IPS DF 19.7 (cell line): ENCODE results near the gene PPID.
"Not testable (repeated sequence)": the region's sequence is repeated elsewhere in the genome, so short reads cannot be mapped to it uniquely, and the experiment has no call there.

Source experiments
- DNase-seq: peaks from one replicate; pipeline ENCODE4 v3.0.0-alpha.2; 2013; ENCODE audit warnings: low read depth, low spot score

PPID gene

GRCh38 chr4:158722917-158723793 is at the start of gene PPID:
PPID (minus strand) TSS chr4:158723396; CDS start chr4:158723288, 108 bp downstream.
- DNase-seq, result peak; percentile 38

DNA sequence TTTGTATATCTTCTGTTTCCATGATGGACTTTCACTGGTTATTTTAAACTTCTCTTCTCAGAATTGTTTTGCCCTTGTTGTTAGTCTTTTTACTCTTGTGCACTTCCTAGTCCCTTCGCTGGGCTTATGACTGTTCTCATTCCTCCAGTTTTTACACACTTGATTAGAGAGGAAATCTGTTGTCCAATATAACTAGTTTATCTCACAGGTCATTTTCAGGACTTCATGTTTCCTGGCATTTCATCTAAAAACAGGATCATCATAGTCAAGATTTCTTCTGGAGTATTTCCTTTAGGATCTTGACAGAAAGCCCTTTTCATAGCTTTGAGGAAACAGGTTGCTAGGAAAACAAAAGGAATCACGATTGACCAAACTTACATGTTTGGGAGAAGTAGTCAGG is 48.6 kb upstream of the PPID start:
- DNase-seq, result no peak

DNA sequence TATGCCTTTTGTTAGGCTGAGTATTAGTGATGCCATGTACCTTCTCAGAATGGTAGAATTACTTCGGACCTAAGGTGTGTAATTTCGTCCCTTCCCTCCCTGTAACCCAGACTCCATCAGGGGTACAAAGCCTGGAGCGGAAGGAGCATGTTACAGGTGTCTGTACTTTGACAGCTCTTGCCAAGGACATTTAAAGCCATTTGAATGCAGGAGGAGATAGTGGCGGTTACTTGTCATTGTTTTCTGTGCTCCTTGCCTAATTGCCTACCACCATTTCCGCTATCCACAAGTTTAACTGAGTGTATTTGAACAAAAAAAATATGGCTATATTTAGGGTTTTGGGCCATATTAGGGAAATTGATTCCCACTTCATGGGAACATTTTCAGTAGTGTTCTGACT is 47.5 kb upstream of the PPID start:
- no peak for DNase-seq

- DNase-seq, result no peak
Observed at GRCh38 chr4:158769175-158769921, 46.2 kb upstream of the PPID start.

- DNase-seq, result peak; percentile 20
Observed at GRCh38 chr4:158768555-158769174, 45.5 kb upstream of the PPID start, which contains the start of gene FNIP2. FNIP2 (plus strand) TSS chr4:158769026; CDS start chr4:158769213, 187 bp downstream.

DNA sequence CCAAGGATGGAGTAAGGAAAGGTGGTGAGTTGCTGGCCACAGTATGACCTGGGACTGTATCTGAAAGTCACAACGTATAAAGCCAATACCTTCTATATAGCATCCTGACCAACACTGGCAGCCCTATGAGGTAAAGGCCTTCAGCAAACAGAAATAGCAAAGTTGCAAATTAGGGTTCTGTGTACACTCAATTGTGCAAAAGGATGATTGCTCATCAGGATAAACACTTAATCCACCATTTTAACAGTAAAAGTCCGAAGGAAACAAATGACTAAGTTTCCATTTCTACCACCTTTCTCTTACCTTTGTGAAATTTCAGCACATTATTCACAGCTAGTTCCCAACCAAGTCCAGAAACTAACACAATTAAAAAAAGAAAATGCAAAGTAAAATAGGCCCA is 44.3 kb upstream of the PPID start:
- no peak for DNase-seq

DNA sequence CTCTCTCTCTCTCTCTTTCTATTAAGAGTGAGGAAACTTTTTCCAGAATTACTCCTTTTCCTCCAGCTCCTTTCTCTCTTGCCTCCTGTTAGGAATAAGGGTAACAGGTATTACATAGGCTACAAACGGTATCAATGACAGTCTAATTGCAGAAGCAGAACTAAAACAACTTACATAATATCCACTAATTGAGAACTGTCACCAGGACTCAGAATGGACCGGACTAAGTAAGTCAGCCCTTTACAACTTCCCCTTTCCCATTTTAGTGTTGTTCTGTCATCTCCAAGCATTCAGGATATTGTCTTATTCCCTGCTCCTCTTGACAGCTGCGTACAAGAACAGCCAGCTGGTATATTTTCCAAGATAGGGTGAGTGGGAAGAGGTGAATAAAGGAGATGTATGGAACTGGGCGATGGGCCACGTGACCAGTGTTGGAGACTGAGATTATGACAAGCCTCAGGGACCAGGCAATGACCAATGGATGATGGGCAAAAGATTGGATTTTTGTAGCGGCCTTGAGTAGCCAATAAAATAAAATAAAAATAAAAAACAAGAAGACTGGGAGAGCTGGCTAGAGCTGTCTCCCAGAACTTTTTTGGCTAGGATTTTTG is 43.3 kb upstream of the PPID start:
- no peak for DNase-seq

DNA sequence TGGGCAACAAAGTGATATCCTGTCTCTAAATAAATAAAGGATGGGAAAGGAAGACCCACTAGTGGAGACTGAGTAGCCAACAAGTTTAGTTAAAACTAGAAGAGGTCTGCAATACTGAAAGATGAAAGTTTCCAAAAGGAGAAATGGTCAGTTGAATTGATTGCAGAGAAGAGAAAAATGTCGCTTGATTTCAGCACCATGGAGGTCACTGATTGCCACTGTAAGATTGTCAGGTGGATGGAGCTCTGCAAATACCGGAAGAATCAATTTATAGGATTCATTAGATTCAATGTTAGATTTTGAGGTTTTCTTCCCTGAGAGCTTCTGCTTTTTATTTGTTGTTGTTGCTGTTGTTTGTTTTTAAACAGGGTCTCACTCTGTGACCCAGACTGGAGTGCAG is 40.3 kb upstream of the PPID start:
- no peak for DNase-seq

DNA sequence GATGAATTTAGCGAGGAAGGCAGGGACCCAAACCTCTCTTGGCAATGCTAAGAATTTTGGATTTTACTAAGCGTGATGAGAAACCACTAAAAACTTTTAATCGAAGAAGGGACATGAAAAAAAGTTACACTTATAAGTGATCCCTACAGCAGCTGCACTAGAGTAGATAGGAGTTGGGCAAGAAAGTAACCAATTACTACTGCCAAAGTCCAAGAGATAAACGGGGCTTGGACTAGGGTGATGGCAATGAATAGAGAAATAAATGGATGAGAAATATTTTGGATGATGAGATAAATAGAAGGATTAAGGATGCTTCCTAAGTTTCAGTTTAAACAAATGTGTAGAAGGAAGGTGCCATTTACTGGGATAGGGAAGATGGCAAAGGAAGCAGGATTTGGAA is 39.4 kb upstream of the PPID start:
- no peak for DNase-seq

DNA sequence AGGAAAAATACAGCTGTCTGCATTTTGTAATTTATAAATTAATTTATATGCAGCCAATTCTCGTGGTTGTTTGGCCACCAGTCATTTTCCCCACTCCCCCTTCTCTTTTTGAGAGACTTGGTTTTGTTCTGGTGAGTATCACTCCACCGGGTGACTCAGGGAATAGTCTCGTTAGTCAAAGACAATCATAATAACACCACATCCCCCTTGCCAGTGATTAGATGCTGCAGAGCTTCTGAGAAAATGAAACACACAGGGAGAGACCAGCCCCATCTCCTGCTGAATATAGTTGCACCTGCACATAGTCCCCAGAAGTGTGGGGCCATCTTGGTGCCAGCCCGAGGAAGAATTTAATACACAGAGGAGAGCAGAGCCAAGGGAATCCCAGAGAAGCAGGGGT is 37.7 kb upstream of the PPID start:
- DNase-seq, result no peak

DNA sequence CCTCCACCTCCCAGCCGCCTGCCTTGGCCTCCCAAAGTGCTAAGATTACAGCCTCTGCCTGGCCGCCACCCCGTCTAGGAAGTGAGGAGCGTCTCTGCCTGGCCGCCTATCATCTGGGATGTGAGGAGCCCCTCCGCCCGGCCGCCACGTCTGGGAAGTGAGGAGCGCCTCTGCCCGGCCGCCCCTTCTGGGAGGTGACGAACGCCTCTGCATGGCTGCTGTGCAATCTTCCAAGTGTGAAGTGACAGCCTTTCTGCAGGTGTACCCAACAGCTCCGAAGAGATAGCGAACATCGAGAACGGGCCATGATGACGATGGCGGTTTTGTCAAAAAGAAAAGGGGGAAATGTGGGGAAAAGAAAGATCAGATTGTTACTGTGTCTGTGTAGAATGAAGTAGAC is 36.3 kb upstream of the PPID start:
- not testable (repeated sequence) for DNase-seq

GRCh38 chr4:158758703-158759102 is 35.5 kb upstream of the PPID start:
- DNase-seq, result no peak

DNA sequence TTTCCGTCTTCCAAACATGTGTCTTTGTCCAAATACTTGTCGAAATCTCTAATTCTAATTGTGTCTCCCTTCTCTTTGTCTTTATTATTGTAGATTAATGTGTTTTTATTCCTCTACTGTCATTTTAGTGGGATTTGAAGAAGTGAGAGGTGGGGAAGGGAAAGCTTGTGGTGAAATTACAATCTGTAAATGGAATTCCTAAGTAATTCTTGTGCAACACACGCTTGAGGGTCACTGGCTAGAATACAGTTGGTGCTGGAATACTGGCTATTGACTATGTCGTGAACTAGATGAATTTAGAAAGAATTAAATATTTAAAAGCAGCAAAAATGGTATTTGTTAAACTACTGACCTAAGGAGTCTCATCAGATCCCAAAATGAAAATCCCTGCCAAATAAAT is 34.9 kb upstream of the PPID start:
- DNase-seq, result no peak

- DNase-seq, result no peak
Observed at GRCh38 chr4:158756588-158756987, 33.4 kb upstream of the PPID start.

GRCh38 chr4:158755819-158756218 is 32.6 kb upstream of the PPID start:
- DNase-seq, result not testable (repeated sequence)

DNA sequence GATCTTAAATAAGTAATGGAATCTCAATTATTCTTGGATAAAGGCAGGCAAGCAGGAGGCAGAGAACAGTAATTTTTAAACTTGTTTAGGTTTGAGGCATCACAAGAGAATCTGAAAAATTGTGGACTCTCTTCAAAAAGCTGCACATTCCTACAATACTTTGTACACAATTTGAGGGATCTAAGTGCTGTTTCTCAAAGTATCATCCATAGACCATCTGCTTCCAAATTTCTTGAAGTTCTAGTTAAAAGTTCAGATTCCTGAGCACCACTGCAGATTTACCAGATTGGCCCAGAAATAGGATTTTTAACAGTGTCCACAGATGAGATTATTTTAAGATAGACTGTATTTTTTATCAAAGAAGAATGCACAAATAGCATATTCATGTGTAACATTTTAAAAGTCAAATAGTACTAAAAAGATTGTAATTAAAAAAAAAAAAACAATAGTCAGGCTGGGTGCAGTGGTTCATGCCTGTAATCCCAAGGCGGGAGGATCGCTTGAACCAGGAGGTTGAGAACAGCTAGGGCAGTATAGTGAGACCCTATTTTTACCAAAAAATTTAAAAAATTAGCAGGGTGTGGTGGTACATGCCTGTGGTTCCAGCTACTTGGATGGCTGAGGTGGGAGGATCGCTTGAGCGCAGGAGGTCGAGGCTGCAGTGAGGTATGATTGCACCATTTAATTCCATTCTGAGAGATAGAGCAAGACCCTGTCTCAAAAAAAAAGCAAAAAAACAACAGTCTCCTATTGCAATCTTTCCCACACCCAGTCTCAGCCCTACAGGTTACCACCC is 31.4 kb upstream of the PPID start:
- DNase-seq, result no peak

DNA sequence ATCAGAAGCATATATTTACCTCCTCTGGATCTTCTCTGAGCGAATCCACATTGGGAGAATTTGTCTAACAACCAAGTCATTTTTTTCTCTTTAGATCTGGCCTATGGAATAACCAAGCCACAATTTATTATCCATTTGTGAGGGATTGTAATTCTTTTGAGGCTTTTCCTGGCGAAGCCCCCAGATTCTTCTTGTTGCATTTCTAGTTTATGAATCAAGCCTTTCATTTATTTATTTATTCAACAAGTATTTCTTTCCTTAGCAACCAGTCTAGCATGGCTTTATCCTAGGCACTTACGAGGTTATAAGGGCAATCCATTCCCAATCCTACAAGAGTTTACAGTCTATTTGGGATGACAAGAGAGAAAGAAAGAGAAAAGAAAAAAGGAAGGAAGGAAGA is 27.2 kb upstream of the PPID start:
- DNase-seq, result no peak

DNA sequence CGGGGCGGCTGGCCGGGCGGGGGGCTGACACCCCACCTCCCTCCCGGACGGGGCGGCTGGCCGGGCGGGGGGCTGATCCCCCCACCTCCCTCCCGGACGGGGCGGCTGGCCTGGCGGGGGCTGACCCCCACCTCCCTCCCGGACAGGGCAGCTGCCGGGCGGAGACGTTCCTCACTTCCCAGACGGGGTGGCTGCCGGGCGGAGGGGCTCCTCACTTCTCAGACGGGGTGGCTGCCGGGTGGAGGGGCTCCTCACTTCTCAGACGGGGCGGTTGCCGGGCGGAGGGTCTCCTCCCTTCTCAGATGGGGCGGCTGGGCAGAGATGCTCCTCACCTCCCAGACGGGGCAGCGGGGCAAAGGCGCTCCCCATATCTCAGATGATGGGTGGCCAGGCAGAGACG is 23.3 kb upstream of the PPID start:
- DNase-seq, result not testable (repeated sequence)

GRCh38 chr4:158741326-158742021 is 18.3 kb upstream of the PPID start:
- DNase-seq, result no peak

DNA sequence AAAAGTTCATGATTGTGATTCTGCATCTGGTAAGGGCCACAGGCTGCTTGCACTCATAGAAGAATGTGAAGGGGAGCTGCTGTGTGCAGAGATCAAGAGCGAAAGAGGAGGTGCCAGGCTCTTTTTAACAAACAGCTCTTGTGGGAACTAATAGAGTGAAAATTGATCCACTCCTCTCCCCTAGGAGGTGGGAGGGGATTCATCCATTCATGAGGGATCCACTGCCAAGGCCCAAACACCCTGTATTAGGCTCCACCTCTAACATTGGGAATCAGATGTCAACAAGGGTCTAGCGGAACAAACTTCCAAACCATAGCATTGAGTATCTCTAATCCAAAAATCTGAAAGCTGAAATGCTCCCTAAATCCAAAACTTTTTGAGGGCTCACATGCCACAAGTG is 16.4 kb upstream of the PPID start:
- DNase-seq, result no peak

GRCh38 chr4:158738866-158739265 is 15.7 kb upstream of the PPID start:
- DNase-seq, result no peak
